GM19328 (cell line): ENCODE measurements around the gene PPOX.

Experiments used
- ATAC-seq: cut with Tn5 transposase; IDR thresholded peaks from one replicate; pipeline ENCODE4 v1.9.1; 2021; ENCODE audit warnings: mild to moderate bottlenecking, moderate library complexity; ENCODE audit not compliant: unreplicated experiment

PPOX gene

DNA sequence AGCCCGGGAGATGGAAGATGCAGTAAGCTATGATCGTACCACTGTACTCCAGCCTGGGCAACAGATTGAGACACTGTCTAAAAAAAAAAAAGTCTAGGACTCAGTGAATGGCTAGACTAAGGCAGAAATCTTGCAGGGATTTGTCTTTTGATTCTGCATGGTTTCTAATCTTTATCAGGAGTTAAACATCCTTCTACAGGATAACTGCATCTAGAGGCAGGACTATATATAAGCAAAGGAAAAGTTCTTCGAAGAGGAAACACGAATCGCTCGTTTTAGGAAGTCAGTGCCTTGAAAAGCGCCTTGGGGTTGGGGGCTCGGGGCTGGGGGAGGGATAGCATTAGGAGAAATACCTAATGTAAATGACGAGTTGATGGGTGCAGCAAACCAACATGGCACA lies 13.1 kb upstream of the PPOX start:
- no peak for ATAC-seq

- peak; percentile 82 for ATAC-seq
These were observed 12.4 kb upstream of the PPOX start, which contains the start of gene UFC1 for GRCh38 chr1:161153682-161154337. TSS of gene UFC1 (plus strand) at chr1:161153978. CDS start at chr1:161153998, 20 bp downstream.

- ATAC-seq, result no peak
These were observed 8.4 kb upstream of the PPOX start for GRCh38 chr1:161157867-161158266.

- ATAC-seq, result no peak
These were observed 7.8 kb upstream of the PPOX start for GRCh38 chr1:161158316-161159010.

DNA sequence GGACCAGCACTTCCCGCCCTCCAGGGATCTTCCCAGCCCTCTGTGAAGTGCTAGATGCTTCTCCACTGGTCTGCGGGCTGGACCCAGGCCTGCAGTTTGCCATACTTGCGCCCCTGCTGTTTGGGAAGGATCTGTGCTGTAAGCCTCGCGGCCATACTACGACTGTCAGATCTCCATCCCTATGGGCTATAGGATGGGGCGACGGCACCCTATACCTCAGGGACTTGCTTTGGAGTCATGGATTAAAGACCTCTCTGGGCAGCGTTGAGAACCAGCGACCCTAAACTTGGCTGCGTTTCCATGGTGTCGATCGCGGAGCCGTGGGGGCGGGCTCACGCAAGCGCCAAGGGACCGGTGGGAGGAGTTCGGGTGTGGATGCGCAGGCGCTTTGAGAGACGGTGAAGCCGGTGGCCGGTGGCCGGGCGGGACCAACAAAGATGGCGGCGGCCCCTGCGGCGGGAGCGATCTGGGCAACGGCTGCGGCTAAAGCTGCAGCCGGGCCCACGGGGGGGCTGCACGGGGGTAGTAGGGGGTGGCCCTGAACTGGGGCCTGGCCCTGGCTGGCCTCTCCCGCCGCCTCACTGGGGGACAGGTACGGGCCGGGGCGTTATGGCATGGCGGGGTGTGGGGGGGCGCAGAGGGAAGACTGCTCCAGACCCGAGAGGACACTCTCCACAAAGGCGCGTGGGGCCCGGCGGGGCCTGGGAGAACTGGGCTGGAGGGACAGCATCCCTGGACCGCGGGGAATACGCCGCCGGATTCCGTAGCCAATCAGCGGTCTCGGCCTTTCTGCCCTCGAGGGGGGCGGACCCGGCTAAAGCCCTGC lies 6.9 kb upstream of the PPOX start, which contains the start of gene USP21:
Gene USP21 (plus strand): TSS at position 414 of the 826 bp plus-strand sequence. CDS start 1,141 bp downstream, outside the sequence.
- peak; percentile 79 for ATAC-seq

GRCh38 chr1:161159913-161160243 lies 6.3 kb upstream of the PPOX start:
- no peak for ATAC-seq

DNA sequence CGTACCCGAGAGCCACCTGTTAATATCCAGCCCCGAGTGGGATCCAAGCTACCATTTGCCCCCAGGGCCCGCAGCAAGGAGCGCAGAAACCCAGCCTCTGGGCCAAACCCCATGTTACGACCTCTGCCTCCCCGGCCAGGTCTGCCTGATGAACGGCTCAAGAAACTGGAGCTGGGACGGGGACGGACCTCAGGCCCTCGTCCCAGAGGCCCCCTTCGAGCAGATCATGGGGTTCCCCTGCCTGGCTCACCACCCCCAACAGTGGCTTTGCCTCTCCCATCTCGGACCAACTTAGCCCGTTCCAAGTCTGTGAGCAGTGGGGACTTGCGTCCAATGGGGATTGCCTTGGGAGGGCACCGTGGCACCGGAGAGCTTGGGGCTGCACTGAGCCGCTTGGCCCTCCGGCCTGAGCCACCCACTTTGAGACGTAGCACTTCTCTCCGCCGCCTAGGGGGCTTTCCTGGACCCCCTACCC lies 5.5 kb upstream of the PPOX start:
- no peak for ATAC-seq

- no peak for ATAC-seq
These were observed 4.6 kb upstream of the PPOX start for GRCh38 chr1:161161652-161162051.

GRCh38 chr1:161162052-161162451 lies 4.2 kb upstream of the PPOX start:
- no peak for ATAC-seq

GRCh38 chr1:161162806-161163205 lies 3.4 kb upstream of the PPOX start:
- ATAC-seq, result no peak

- ATAC-seq, result no peak
These were observed 2.4 kb upstream of the PPOX start for GRCh38 chr1:161163793-161164192.

DNA sequence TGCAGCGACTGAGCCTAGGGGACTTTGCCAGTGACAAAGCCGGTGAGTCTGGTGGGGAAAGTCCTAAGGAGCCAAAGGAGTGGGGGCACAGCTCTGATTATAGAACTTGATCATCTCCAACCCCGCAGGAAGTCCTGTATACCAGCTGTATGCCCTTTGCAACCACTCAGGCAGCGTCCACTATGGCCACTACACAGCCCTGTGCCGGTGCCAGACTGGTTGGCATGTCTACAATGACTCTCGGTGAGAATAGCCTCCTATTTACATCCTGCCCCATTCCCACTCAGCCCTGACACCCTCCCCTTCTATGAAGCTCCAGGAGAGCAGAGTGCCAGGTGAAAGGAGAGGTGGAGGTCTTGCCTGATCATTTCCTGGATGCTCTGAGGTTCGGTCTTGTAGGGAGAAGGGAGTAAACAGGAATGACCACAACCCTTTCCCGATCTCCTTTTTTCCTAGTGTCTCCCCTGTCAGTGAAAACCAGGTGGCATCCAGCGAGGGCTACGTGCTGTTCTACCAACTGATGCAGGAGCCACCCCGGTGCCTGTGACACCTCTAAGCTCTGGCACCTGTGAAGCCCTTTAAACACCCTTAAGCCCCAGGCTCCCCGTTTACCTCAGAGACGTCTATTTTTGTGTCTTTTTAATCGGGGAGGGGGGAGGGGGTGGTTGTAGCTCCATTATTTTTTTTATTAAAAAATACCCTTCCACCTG lies 1.2 kb upstream of the PPOX start:
- no peak for ATAC-seq

DNA sequence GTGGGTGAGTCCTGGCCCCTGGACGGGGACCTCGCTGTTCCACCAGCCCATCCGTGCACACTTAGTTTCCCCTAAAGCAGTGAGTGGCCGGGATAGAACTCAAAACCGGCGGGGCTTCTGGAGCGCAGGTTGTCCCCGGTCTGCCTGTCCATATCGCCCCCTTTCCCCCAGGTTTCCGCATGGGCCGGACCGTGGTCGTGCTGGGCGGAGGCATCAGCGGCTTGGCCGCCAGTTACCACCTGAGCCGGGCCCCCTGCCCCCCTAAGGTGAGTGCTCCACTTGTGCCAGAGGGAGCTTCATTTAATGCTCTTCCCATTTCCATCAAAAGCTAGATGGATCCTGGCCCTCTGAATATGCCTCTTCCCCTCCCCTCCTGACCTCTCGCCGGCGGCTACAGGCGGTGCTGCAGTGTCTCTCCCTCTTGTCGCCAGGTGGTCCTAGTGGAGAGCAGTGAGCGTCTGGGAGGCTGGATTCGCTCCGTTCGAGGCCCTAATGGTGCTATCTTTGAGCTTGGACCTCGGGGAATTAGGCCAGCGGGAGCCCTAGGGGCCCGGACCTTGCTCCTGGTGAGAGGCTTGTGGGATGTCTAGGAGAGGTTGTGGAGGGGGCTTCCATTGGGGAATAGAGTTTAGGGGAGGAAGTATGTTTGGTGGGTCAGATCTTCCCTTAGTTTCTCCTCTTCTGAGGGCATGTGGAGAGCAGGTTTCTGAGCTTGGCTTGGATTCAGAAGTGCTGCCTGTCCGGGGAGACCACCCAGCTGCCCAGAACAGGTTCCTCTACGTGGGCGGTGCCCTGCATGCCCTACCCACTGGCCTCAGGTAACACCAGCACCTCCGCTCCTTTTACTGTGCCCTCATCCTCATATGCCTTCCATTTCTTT lies 683 bp downstream of the PPOX start:
- ATAC-seq, result no peak

DNA sequence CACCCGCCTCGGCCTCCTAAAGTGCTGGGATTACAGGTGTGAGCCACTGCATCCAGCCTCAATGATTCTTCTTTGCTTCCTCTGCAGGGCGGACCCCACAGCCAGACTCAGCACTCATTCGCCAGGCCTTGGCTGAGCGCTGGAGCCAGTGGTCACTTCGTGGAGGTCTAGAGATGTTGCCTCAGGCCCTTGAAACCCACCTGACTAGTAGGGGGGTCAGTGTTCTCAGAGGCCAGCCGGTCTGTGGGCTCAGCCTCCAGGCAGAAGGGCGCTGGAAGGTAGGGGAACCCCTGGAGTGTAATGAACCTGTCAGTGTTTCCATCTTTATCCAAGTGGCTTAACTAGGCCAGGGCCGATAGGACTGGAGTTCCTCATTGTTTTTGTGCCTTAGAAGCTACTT lies 2.7 kb downstream of the PPOX start:
- no peak for ATAC-seq

GRCh38 chr1:161171191-161171590 lies 5.0 kb downstream of the PPOX start:
- ATAC-seq, result no peak

DNA sequence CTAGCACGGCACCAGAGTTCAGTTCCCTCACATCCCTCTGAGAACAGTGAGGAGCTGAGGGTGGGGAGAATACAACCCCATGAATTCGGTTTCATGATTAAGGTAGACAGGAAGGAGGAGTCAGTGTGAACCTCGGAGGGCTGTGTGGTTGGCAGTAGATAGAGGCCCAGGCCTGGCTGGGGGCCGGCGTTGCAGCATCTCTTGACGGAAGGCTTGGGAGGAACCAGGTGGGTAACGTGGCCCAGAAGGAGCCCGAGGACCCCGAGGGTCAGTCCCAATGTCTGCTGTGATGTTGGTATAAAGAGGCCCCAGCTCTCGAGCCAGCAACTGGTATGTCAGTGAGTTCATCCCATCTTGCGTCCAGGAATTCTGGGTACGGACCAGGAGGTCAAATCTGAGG lies 5.5 kb downstream of the PPOX start:
- ATAC-seq, result no peak

GRCh38 chr1:161172349-161172748 lies 6.1 kb downstream of the PPOX start:
- no peak for ATAC-seq

GRCh38 chr1:161172776-161173376 lies 6.7 kb downstream of the PPOX start:
- no peak for ATAC-seq

- no peak for ATAC-seq
These were observed 7.5 kb downstream of the PPOX start for GRCh38 chr1:161173711-161174110.

GRCh38 chr1:161174911-161175310 lies 8.7 kb downstream of the PPOX start:
- no peak for ATAC-seq
